NCI-H187 treated with DMSO at 0.1 percent for 48 hours (cell line): ENCODE measurements around the gene ACSF3.

Experiments used
- DNase-seq: peaks from one replicate; lab custom pipeline; 2025; lab: John Stamatoyannopoulos, UW

Gene ACSF3

DNA sequence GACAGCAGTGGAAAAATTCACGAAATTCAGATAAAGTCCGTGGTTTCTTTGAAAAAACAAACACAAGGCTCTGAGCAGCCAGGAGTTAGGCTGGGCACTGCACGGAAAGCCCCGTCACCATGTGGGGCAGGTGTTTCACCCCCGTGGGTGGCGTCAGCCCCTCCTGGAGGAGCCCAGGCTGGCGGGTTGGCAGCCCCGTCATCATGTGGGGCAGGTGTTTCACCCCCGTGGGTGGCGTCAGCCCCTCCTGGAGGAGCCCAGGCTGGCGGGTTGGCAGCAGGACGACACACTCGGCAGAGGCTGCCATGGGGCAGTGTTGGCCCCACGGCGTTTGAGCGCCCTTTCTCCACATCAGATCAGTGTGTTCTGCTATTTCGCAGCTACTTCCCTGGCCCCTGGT is 38.1 kb downstream of the ACSF3 start:
- DNase-seq, result no peak

GRCh38 chr16:89132194-89133005 is 38.7 kb downstream of the ACSF3 start:
- no peak for DNase-seq

DNA sequence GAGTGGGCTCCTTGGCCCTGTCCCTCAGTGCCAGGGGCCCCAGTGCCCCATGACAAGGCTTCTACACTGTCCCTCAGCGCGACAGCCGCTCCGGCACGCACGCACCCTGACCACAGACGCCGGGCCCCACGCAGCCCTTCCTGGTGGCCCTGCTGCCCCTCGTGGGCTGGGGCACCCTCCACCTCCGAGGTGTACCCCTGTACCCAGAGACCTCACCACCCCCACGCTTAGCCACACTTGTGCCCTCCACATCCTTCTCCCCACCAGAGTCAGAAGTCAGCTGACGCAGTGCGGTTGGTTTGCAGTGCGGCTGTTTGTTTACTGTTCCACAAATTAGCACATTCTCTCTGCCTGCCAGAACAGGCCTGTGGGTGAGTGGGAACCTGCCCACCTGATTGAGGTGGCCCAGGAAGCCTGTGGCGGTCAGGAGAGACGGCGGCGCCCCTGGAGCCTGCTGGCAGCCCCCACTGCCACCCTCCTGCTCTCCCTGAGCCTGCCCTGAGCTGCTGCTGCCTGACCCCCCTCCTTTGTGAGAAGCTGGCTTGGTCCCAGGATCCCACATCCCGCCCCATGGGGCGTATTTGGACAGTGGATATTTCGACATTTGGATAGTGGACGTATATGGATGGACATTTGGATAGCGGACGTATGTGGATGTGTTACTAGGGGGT is 39.9 kb downstream of the ACSF3 start:
- no peak for DNase-seq

- DNase-seq, result no peak
Measured at GRCh38 chr16:89134269-89134668, 40.6 kb downstream of the ACSF3 start.

- no peak for DNase-seq
Measured at GRCh38 chr16:89135166-89135565, 41.5 kb downstream of the ACSF3 start.

DNA sequence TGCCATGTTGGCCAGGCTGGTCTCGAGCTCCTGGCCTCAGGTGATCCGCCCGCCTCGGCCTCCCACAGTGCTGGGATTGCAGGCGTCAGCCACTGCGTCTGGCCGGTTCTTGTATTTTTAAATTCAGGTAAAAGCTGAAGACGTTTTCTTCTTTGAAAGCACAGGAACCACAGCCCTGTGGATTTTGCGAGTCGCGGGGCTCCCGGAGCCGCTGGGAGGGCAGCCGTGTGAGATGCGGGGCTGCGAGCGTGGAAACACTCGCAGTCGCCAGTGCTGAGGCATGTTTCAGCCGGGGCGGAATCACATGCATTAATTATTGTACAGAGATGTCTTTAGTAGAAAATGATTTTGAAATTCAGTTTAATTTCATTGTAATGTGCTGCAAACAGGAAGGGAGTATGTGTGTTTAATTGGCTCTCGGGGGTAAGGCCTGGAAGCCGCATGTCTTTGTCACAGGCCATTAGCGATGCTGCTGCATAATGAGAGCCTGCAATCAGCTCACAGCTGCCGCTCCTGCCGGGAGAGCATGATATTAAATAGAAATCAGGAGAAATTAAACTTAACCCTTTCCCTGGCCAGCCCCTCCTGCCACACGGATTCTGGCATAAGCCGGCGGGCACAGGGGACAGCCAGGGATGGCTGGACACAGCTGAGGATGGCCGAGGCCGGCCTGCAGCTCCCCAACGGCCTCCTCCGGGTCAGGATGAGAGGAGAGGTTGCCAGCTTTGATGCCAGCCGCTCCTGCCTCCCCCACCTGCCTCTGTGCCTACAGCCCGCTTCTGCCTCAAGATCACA is 42.5 kb downstream of the ACSF3 start:
- no peak for DNase-seq

DNA sequence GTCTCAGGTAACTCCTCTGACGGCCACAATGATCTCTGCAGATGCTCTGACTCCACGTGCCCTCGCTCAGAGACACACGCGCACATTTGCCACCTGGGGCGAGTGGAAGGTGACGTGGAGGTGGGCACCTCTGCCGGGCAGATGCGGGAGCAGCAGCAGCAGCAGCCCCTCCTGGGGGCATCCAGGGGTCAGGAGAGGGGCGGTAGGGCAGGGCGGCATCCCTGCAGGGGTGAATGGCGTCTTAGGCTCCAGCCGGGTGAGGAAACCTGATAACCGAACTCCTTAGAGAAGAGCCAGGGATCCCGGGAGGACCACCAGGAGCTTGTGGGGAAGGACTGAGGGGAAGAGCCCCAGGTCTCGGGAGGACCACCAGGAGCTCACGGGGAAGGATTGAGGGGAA is 43.3 kb downstream of the ACSF3 start:
- no peak for DNase-seq

GRCh38 chr16:89137666-89138512 is 44.2 kb downstream of the ACSF3 start:
- DNase-seq, result no peak

- DNase-seq, result no peak
Measured at GRCh38 chr16:89138513-89138795, 44.8 kb downstream of the ACSF3 start.

DNA sequence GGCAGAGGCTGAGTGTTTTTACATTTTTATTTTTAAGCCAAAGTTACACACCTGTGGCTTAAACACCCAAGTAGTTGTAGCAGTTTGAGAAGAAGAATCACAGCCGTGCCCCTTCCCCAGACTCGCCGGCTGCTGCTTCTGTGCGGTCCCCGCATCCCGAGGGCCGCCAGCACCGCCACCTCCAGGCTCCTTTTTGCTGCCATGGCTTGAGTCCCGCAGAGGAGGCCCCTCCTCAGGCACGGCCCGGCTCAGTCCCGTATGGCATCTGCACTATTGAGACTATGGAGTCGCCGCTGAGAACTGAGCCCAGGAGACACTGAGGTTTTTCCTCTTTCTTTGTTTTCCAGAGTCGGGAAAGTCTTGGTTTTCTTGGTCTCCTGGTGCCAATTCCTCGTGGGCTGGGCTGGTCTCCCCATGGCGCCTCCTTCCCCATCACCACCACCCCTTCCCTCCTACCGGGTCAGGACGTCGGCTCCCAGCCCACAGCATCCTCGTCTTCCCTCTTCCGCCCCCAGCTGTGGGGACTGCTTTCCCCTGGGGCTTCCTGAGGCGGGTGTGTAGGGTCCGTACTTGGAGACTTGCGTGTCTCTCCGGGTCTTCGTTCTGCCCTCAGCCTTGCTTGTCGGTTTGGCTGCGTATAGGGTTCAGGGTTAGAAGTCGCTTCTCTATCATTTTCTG is 45.3 kb downstream of the ACSF3 start:
- DNase-seq, result no peak

DNA sequence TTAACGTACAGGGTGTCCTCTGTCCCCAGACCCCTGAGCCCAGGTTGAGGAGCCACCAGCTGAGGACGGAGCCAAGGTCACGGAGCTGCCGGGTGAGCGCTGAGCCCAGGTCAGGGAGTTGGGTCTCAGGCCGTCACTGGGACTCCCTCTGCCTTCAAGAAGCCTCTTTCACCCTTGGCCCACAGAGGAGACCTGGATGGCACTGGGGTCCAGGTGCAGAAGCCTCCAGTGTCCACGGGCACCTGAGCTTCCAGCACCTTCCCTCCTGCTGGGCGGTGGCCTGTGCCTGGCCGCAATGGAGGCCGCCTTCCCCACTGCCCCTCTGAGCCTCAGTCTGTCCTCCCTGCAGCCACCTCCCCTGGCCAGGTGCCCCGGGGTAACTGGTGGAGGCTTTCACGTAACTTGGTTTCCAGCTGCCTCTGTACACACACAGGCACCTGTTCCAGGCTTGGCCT is 46.3 kb downstream of the ACSF3 start:
- no peak for DNase-seq

GRCh38 chr16:89140401-89140800 is 46.7 kb downstream of the ACSF3 start:
- DNase-seq, result no peak

DNA sequence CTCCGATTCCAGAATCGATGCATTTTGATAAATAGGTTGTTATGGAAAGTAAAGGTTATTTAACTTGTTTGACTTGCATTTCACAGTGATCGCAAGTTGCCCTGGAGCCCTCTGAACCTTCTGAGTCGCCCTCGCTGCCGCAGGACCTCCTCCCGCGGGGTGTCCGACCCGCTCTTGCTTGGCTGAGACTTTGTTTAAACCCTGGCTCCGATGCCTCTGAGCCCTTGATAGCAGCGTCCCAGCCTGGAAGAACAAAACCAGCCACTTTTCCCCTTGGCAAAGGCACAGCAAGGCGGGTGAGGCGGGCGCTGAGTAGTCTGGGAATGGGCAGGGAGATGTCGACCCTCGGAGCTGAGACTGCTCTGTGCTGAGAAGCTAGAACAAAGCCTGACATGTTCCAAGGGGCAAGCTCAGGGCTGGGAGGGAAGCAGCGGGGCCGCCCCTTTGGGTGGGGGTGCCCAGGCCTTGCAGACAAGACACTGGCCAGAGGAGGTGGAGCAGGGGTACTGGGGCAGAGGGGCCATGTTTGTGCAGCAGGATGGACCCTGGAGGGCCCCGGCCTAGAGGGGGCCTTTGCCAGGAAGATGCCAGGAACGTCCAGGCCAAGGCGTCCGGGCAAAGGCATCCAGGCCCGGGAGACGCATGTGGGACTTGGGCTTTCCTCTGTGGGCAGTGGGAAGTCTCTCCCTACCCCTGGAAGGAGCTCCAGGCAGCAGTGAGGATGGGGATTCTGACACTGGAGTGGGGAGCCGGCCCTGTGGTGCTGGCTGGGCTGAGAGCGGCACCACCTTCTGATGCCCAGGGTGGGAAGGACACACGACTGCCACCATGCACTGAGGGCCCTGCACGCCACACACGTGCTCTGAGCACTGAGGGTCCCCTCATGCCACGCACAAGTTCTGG is 47.6 kb downstream of the ACSF3 start:
- DNase-seq, result no peak

DNA sequence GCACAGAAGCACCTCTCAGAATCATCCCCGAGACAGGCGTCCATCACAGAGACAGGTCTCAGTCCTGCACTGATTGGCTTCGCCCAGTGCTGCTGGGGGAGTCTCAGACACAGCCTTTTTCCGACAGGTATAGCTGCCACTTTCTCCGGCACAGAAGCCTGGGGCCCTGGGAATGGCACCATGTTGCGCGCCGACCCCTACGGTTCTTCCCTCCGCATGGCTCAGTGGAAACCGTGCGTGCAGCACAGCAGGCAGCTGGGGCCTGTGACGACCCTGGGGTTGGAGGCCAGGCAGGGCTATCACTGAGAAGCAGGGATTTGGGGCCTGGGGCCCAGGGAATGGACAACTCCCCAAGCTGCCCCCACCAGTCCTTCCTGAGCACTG is 48.2 kb downstream of the ACSF3 start:
- DNase-seq, result no peak

- DNase-seq, result no peak
Measured at GRCh38 chr16:89142474-89143195, 49.0 kb downstream of the ACSF3 start.

- DNase-seq, result no peak
Measured at GRCh38 chr16:89143201-89143741, 49.6 kb downstream of the ACSF3 start.

- DNase-seq, result no peak
Measured at GRCh38 chr16:89143911-89144675, 50.4 kb downstream of the ACSF3 start.

DNA sequence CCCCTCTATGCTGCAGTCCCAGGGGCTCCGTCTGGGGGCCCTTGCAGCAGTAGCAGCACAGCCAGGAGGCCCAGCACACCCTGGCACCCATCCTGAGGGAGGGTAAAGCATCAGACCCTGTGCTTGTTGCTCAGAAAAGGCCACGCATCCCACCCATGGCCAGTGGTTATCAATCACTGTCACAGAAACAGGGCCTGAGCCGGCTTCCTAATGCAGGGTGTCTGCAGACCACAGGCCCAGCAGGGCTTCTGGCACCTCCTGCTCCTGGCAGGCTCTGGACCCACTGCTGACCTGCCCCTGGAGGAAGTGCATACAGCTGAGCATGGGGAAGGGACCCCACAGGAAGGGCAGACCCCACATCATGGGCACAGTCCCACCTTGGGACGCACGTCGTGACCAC is 51.0 kb downstream of the ACSF3 start:
- no peak for DNase-seq
